Measurements from ENCODE around the gene OPN3. TPM values are rescaled to one million over a fixed set of nuclear protein-coding genes. Genes with fewer than 3 reads are reported as not detected.

OPN3 gene
- total RNA-seq, 1 experiment from 2014 or later: 7.8 TPM

DNA sequence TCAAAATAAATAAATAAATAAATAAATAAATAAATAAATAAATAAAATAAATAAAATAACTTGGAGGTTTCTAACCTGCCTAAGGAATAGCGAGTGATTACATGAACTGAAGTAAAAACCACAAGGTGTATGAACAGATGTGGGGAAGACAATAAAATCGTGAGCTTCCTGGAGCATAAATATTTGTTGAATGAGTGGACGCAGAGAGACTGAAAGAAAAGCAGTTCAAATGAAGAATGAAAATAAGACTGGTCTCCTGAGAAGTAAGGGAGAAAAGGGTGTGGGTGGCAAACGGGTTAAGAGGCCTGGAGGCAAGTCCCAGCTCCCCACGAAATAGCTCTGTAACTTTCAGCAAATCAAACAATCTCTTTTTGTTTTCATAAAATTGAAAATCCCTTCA lies 33.6 kb downstream of the OPN3 start:
- no peaks in the 10 kb centered on the region for H3K27me3 Mint-ChIP-seq (ENCODE audit: insufficient read depth, unreplicated experiment)
- Histone ChIP-seq H3K9me3 (no peaks in the 10 kb centered on the region), H3K36me3 (ENCODE audit: control insufficient read depth, insufficient read depth, low read length) (no peaks in the 10 kb centered on the region), H3K4me1 (peaks cover 14% of the 10 kb centered on the region), H3K4me3 (ENCODE audit: low read depth, low read length) (no peak overlapping the region), H3K27me3 (replicated peaks; ENCODE audit: control insufficient read depth, insufficient read depth, low read length) (no peaks in the 10 kb centered on the region)
- no peaks in the 10 kb centered on the region for H3K9me3 Mint-ChIP-seq (ENCODE audit: unreplicated experiment)
- TF ChIP-seq, protein P1, sequence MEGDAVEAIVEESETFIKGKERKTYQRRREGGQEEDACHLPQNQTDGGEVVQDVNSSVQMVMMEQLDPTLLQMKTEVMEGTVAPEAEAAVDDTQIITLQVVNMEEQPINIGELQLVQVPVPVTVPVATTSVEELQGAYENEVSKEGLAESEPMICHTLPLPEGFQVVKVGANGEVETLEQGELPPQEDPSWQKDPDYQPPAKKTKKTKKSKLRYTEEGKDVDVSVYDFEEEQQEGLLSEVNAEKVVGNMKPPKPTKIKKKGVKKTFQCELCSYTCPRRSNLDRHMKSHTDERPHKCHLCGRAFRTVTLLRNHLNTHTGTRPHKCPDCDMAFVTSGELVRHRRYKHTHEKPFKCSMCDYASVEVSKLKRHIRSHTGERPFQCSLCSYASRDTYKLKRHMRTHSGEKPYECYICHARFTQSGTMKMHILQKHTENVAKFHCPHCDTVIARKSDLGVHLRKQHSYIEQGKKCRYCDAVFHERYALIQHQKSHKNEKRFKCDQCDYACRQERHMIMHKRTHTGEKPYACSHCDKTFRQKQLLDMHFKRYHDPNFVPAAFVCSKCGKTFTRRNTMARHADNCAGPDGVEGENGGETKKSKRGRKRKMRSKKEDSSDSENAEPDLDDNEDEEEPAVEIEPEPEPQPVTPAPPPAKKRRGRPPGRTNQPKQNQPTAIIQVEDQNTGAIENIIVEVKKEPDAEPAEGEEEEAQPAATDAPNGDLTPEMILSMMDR (IDR thresholded peaks at IDR 0.05; ENCODE audit: insufficient read depth in 1 of 2, low read depth in 1 of 2, low read length in 1 of 2, severe bottlenecking in 1 of 2, unreplicated experiment in 1 of 2): no peak
- CTCF ChIA-PET: no interaction called here
- no peaks in the 10 kb centered on the region for H3K36me3 Mint-ChIP-seq (ENCODE audit: insufficient read depth, unreplicated experiment)
- H3K27ac Mint-ChIP-seq (ENCODE audit: unreplicated experiment): no peak overlapping the region
- POLR2A ChIA-PET: no interaction called here
- no peaks in the 10 kb centered on the region for H3K4me1 Mint-ChIP-seq (ENCODE audit: low read depth, unreplicated experiment)
- intact Hi-C loops (cut with micrococcal nuclease; ENCODE audit: unreplicated experiment): no loop called here
- DNase-seq: no peak
- H3K4me3 Mint-ChIP-seq (ENCODE audit: unreplicated experiment): no peak overlapping the region
- no TSS peak for BruUV-seq (replicated peaks)

DNA sequence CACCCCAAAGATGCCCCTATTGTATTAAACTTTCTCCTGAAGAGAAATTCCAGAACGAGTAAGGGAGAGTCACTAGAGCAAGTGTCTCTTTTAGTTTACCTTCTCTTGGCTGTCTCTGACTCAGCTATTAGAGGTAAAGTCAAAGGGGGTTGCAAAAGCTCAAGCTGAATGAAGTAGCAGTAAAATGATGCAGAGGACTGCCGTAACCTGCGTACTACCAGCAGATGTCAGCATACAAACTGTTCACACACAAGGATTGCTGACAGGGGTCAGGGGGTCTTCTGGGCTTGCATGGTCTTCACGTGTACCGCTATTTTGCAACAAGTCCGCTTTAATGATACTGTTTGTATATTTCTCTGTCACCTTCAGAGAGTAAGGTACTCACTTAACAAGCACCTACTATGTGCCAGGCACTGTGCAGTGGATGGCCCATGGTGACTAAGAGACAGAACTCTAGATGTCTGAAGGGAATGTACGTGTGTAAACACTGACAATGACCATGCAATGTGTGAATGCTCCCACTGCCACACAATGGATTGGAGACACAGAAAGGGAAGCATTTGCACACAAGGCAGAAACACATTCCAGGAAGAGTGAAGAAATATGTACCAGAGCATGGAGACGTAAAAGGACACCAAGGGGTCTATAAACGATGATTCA lies 34.9 kb downstream of the OPN3 start:
- Mint-ChIP-seq H3K36me3 (ENCODE audit: insufficient read depth, unreplicated experiment) (no peaks in the 10 kb centered on the region), H3K9me3 (ENCODE audit: unreplicated experiment) (no peaks in the 10 kb centered on the region), H3K27me3 (ENCODE audit: insufficient read depth, unreplicated experiment) (no peaks in the 10 kb centered on the region), H3K4me3 (ENCODE audit: unreplicated experiment) (no peak overlapping the region), H3K4me1 (ENCODE audit: low read depth, unreplicated experiment) (no peaks in the 10 kb centered on the region), H3K27ac (ENCODE audit: unreplicated experiment) (no peak overlapping the region)
- POLR2A ChIA-PET: no interaction called here
- CTCF ChIA-PET: no interaction called here
- intact Hi-C loops (cut with micrococcal nuclease; ENCODE audit: unreplicated experiment): loop anchor here (1.0 kb wide), 1 partner anchor 229 kb away; no protein-coding TSS in a partner anchor
- Histone ChIP-seq H3K9me3 (no peaks in the 10 kb centered on the region), H3K4me3 (ENCODE audit: low read depth, low read length) (no peak overlapping the region), H3K36me3 (ENCODE audit: control insufficient read depth, insufficient read depth, low read length) (no peaks in the 10 kb centered on the region), H3K4me1 (peaks cover 6% of the 10 kb centered on the region), H3K27me3 (replicated peaks; ENCODE audit: control insufficient read depth, insufficient read depth, low read length) (no peaks in the 10 kb centered on the region)
- TF ChIP-seq, protein P1 (IDR thresholded peaks at IDR 0.05; ENCODE audit: insufficient read depth in 1 of 2, low read depth in 1 of 2, low read length in 1 of 2, severe bottlenecking in 1 of 2, unreplicated experiment in 1 of 2): peak in 1 of 2 experiments; percentile 31
- no peak for DNase-seq
- no TSS peak for BruUV-seq (replicated peaks)

DNA sequence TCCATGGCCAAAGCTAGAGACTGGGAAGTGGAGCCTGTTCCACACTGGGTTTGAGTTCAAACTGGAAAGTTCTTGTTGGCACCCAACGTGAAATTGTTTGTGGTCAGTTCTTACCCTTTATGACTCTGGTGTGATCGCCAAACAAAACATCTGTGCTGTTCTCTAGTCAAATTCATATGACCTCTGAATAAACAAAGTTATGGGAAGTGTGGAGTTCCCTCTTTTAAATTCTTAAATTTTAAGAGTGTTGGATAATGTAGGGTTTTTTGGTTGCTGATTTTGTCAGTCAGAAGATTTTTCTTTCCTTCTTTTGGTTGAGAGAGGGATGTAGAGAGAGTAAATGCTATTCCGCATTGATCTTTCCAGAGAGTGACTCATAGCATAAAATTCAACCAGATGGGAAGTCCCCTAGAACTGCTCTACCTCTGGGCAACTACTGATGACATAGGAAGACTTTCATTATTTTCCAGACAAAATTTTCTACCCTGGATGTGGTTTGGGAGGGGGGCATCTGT lies 36.4 kb downstream of the OPN3 start:
- H3K9me3 ChIP-seq: no peaks in the 10 kb centered on the region
- no peaks in the 10 kb centered on the region for H3K27me3 ChIP-seq (replicated peaks; ENCODE audit: control insufficient read depth, insufficient read depth, low read length)
- H3K36me3 ChIP-seq (ENCODE audit: control insufficient read depth, insufficient read depth, low read length): no peaks in the 10 kb centered on the region
- Mint-ChIP-seq H3K27ac (ENCODE audit: unreplicated experiment) (no peak overlapping the region), H3K4me1 (ENCODE audit: low read depth, unreplicated experiment) (no peaks in the 10 kb centered on the region), H3K36me3 (ENCODE audit: insufficient read depth, unreplicated experiment) (no peaks in the 10 kb centered on the region), H3K27me3 (ENCODE audit: insufficient read depth, unreplicated experiment) (no peaks in the 10 kb centered on the region), H3K9me3 (ENCODE audit: unreplicated experiment) (no peaks in the 10 kb centered on the region), H3K4me3 (ENCODE audit: unreplicated experiment) (no peak overlapping the region)
- H3K4me1 ChIP-seq: no peaks in the 10 kb centered on the region
- intact Hi-C loops (cut with micrococcal nuclease; ENCODE audit: unreplicated experiment): no loop called here
- BruUV-seq (replicated peaks): no TSS peak
- no peak overlapping the region for H3K4me3 ChIP-seq (ENCODE audit: low read depth, low read length)
- POLR2A ChIA-PET: no interaction called here
- no peak for DNase-seq
- TF ChIP-seq, protein P1 (IDR thresholded peaks at IDR 0.05; ENCODE audit: insufficient read depth in 1 of 2, low read depth in 1 of 2, low read length in 1 of 2, severe bottlenecking in 1 of 2, unreplicated experiment in 1 of 2): no peak
- CTCF ChIA-PET: no interaction called here
